ENCODE results near the gene GRK5. TPM values are rescaled to one million over a fixed set of nuclear protein-coding genes. Genes with fewer than 3 reads are reported as not detected.

The GRK5 gene
- polyA plus RNA-seq, 12 donors, result 12.2 to 25.1 (median 21.3) TPM; not detected in 1

- DNase-seq, result no peak
Measured at GRCh38 chr10:119360181-119360921, 153.0 kb downstream of the GRK5 start.

- DNase-seq, result no peak
Measured at GRCh38 chr10:119361037-119361436, 153.7 kb downstream of the GRK5 start.

- DNase-seq, result no peak
Measured at GRCh38 chr10:119362122-119362521, 154.8 kb downstream of the GRK5 start.

GRCh38 chr10:119364645-119365600 lies 157.6 kb downstream of the GRK5 start:
- DNase-seq, result no peak

- peak; percentile 61 for DNase-seq
Measured at GRCh38 chr10:119365773-119366599, 158.6 kb downstream of the GRK5 start.

- DNase-seq, result no peak
Measured at GRCh38 chr10:119367841-119368549, 160.6 kb downstream of the GRK5 start.

GRCh38 chr10:119368581-119368980 lies 161.2 kb downstream of the GRK5 start:
- no peak for DNase-seq

GRCh38 chr10:119368991-119369869 lies 161.9 kb downstream of the GRK5 start:
- peak; percentile 77 for DNase-seq

- DNase-seq, result peak; percentile 62
Measured at GRCh38 chr10:119370111-119370741, 162.9 kb downstream of the GRK5 start.

- DNase-seq, result no peak
Measured at GRCh38 chr10:119370972-119371703, 163.8 kb downstream of the GRK5 start.

- DNase-seq, result no peak
Measured at GRCh38 chr10:119371704-119372663, 164.6 kb downstream of the GRK5 start.

- DNase-seq, result no peak
Measured at GRCh38 chr10:119373294-119374102, 166.1 kb downstream of the GRK5 start.

GRCh38 chr10:119374236-119374635 lies 166.9 kb downstream of the GRK5 start:
- DNase-seq, result no peak

GRCh38 chr10:119375574-119376272 lies 168.4 kb downstream of the GRK5 start:
- no peak for DNase-seq

GRCh38 chr10:119377451-119377957 lies 170.1 kb downstream of the GRK5 start:
- no peak for DNase-seq

Measured in muscle of arm (tissue), 12 donors.